Smooth muscle cell (in vitro differentiated cells): Measurements from ENCODE around the gene RABL6. TPM values are rescaled to one million over a fixed set of nuclear protein-coding genes. Genes with fewer than 3 reads are reported as not detected.
"Not testable (repeated sequence)": the region's sequence is repeated elsewhere in the genome, so short reads cannot be mapped to it uniquely, and the experiment has no call there.

Source experiments
- DNase-seq: peaks from one replicate; lab custom pipeline; 2025; ENCODE audit not compliant: unreplicated experiment; lab: John Stamatoyannopoulos, UW
- H2AFZ ChIP-seq: fragments of 200-600 bp; sonication (generic); 2 replicates; pipeline ENCODE4 v1.6.0; 2016; ENCODE audit warnings: antibody characterized with exemption, low read depth, mild to moderate bottlenecking
- H3F3A ChIP-seq: fragments of 200-600 bp; sonication (generic); 2 replicates; pipeline ENCODE4 v1.6.0; 2017; ENCODE audit warnings: antibody characterized with exemption, low read depth
- H3K27ac ChIP-seq: fragments of 200-600 bp; sonication (generic); 2 replicates; pipeline ENCODE4 v1.5.1; 2016; ENCODE audit warnings: low read depth, mild to moderate bottlenecking
- H3K27me3 ChIP-seq: fragments of 200-600 bp; sonication (generic); 2 replicates; pipeline ENCODE4 v1.6.1; 2016; ENCODE audit warnings: low read depth, mild to moderate bottlenecking
- H3K36me3 ChIP-seq: fragments of 200-600 bp; sonication (generic); 2 replicates; pipeline ENCODE4 v1.5.1; 2016; ENCODE audit warnings: low read depth
- H3K4me1 ChIP-seq: fragments of 200-600 bp; sonication (generic); 2 replicates; pipeline ENCODE4 v1.5.1; 2016; ENCODE audit warnings: low read depth
- H3K4me2 ChIP-seq: fragments of 200-600 bp; sonication (generic); 2 replicates; pipeline ENCODE4 v1.6.0; 2016; ENCODE audit warnings: mild to moderate bottlenecking
- H3K4me3 ChIP-seq: fragments of 200-600 bp; sonication (generic); 2 replicates; pipeline ENCODE4 v1.5.1; 2016; ENCODE audit warnings: mild to moderate bottlenecking
- H3K79me2 ChIP-seq: fragments of 200-600 bp; sonication (generic); 2 replicates; pipeline ENCODE4 v1.6.0; 2016; ENCODE audit warnings: low read depth, mild to moderate bottlenecking
- H3K9ac ChIP-seq: fragments of 200-600 bp; sonication (generic); 2 replicates; pipeline ENCODE4 v1.6.0; 2016; ENCODE audit warnings: low read depth
- H3K9me3 ChIP-seq: fragments of 200-600 bp; sonication (generic); replicated peaks from 2 replicates; pipeline ENCODE4 v1.5.1; 2016; ENCODE audit warnings: low read depth
- H4K20me1 ChIP-seq: fragments of 200-600 bp; sonication (generic); 2 replicates; pipeline ENCODE4 v1.6.0; 2016; ENCODE audit warnings: low read depth
- CTCF ChIP-seq: fragments of 200-600 bp; sonication (generic); IDR thresholded peaks from 2 replicates; pipeline ENCODE4 v1.5.1; 2017; ENCODE audit warnings: borderline replicate concordance, mild to moderate bottlenecking, antibody characterized with exemption; ENCODE audit not compliant: insufficient read depth, poor library complexity, severe bottlenecking
- WGBS: methylation state at CpG from one replicate; pipeline ENCODE4 v1.1.7; 2016; ENCODE audit warnings: low lambda C conversion rate; 5-methylcytosine and 5-hydroxymethylcytosine counted together
- polyA plus RNA-seq: library from polyadenylated mRNA; unstranded; fragments of >200 nt; fragmentation: Nextera tagmentation; extraction: Ambion mirVana; gene quantifications from 2 replicates; pipeline ENCODE4 v1.2.1, GENCODE V29; 2016
- total RNA-seq: library from RNA; depleted of rRNA; stranded (reverse); fragments of >200 nt; gene quantifications from 2 replicates; pipeline ENCODE4 v1.2.3, GENCODE V29; 2014

RABL6 gene
- total and polyA plus RNA-seq, 2 experiments from 2014 or later: 54.3 to 81.6 TPM

DNA sequence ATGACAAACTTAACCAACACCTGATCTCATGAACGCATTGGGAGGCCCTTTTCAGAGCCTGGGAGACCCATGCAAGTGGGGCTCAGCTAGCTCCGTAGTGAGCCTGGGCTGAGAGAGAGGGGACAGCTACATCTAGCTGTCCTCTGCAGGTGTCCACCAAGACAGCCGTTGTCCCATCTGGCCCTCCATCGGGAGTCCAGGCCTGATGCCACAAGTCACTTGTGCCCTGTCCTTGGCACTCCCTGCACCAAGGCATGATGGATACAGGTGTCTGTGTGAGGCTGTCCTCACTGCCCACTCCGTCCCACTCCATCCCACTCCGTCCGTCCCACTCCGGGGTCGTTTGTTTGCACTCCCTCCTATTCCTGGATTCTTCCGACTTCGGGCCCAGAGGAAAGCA is 60.9 kb downstream of the RABL6 start:
- DNase-seq: no peak
- Histone ChIP-seq H3K79me2 (peaks cover 34% of the 10 kb centered on the region), H3K9me3 (peaks cover 4% of the 10 kb centered on the region), H2AFZ (no peak overlapping the region), H3K4me3 (no peak overlapping the region), H3K27me3 (no peaks in the 10 kb centered on the region), H3K36me3 (no peaks in the 10 kb centered on the region), H4K20me1 (peaks cover 17% of the 10 kb centered on the region), H3K27ac (no peak overlapping the region), H3K4me1 (no peaks in the 10 kb centered on the region), H3F3A (peaks cover 11% of the 10 kb centered on the region), H3K4me2 (no peak overlapping the region), H3K9ac (no peak overlapping the region)
- WGBS: 96% methylated on average over 11 of the region's 11 CpGs
- TF ChIP-seq CTCF: no peak

GRCh38 chr9:136869611-136870010 is 61.9 kb downstream of the RABL6 start:
- not testable (repeated sequence) for H3K9me3 ChIP-seq, H3K4me2 ChIP-seq, H4K20me1 ChIP-seq, H3K36me3 ChIP-seq, H3K9ac ChIP-seq, H3K4me1 ChIP-seq, DNase-seq, H3K27me3 ChIP-seq, H2AFZ ChIP-seq, H3K27ac ChIP-seq, H3K4me3 ChIP-seq
- peaks cover 24% of the 10 kb centered on the region for H3K79me2 ChIP-seq
- H3F3A ChIP-seq: peaks cover 11% of the 10 kb centered on the region
- WGBS: 98% methylated on average over 2 of the region's 2 CpGs

DNA sequence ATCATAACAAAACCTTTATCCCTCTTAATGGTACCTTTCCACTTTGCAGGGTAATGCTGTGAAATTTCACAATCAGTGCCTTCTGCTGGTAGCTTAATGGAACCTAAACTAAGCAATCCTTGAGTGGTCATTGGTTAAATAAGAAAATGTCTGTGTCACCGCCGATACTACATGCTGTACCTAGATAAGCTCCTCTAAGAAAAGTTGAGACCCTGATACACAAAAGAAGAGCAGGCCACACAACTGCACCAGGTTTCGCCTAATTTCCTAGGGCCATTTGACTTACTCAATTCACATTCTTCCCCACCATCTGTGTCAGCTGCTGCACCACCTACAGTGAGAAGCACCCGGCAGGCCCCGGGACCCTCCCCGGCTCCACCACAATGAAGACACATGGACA is 67.4 kb downstream of the RABL6 start:
- Histone ChIP-seq H3K4me3 (no peak overlapping the region), H3K9me3 (peaks cover 4% of the 10 kb centered on the region), H3F3A (no peaks in the 10 kb centered on the region), H3K27me3 (no peaks in the 10 kb centered on the region), H3K79me2 (no peaks in the 10 kb centered on the region), H3K9ac (no peak overlapping the region), H2AFZ (no peak overlapping the region), H3K4me2 (no peak overlapping the region), H4K20me1 (no peaks in the 10 kb centered on the region), H3K4me1 (no peaks in the 10 kb centered on the region), H3K27ac (no peak overlapping the region), H3K36me3 (no peaks in the 10 kb centered on the region)
- 91% methylated on average over 6 of the region's 6 CpGs for WGBS
- no peak for TF ChIP-seq CTCF
- no peak for DNase-seq

DNA sequence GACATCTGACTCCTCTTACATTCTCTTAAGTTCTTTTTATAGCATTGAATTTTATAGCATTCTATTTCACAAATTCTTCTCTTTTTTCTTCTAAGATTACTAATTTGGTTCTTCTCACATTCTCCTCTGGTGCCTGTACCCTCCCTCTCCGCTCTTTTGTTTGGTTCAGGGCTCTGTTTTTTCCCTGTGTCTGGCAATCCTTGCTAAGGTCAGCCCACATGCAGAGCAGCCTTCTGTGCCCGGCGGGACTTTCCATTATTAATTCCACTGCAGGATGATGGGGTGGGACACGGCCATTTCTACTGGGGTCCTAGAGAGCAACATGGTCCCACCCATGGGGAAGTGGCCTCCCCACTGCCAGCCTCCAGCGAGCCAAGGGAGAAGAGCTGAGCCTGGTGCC is 68.7 kb downstream of the RABL6 start:
- Histone ChIP-seq H2AFZ (no peak overlapping the region), H3K4me2 (no peak overlapping the region), H3K4me3 (no peak overlapping the region), H3F3A (no peaks in the 10 kb centered on the region), H3K27me3 (no peaks in the 10 kb centered on the region), H4K20me1 (no peaks in the 10 kb centered on the region), H3K27ac (no peak overlapping the region), H3K4me1 (no peaks in the 10 kb centered on the region), H3K79me2 (no peaks in the 10 kb centered on the region), H3K36me3 (no peaks in the 10 kb centered on the region), H3K9me3 (peaks cover 4% of the 10 kb centered on the region), H3K9ac (no peak overlapping the region)
- WGBS: 90% methylated on average over 5 of the region's 5 CpGs
- TF ChIP-seq CTCF: no peak
- no peak for DNase-seq
